A549 (cell line): Measurements from ENCODE around the gene LRRC3B. TPM values are rescaled to one million over a fixed set of nuclear protein-coding genes. Genes with fewer than 3 reads are reported as not detected.

Experiments used
- ATAC-seq, 2 experiments: fragments of 200-7000 bp in 1 of 2; fragments of >200 bp in 1 of 2; cut with Nextera tagmentation in 1 of 2; cut with Tn5 transposase in 1 of 2; 3 replicates each; pipeline versions ENCODE4 v1.8.0 to v1.9.1; 2018 to 2020; ENCODE audit warnings: mild to moderate bottlenecking in 1 of 2, moderate library complexity in 1 of 2
- CTCF ChIA-PET: fragments of 300-600 bp; sonication (Branson Sonifier 250); formaldehyde crosslinking; extraction: SDS; loops from one replicate; lab custom pipeline; 2021; ENCODE audit warnings: antibody characterized with exemption, inconsistent platforms; lab: Yijun Ruan, JAX
- POLR2A ChIA-PET: fragments of 350-600 bp; formaldehyde crosslinking; extraction: SDS; loops from one replicate; lab custom pipeline; 2021; ENCODE audit warnings: antibody characterized with exemption, inconsistent platforms; lab: Yijun Ruan, JAX
- DNase-seq, 2 experiments: peaks; one replicate each; pipeline versions ENCODE4 v3.0.0 to v3.0.0-alpha.2; 2011 to 2016; ENCODE audit warnings: low read depth in 1 of 2, low spot score in 1 of 2
- FAIRE-seq: peaks from 2 replicates; lab custom pipeline; 2011; peaks lifted over from hg19 to GRCh38; lab: Jason Lieb, UNC
- H3K27ac ChIP-seq, 2 experiments: fragments of >200 bp; sonication (Bioruptor Twin); formaldehyde crosslinking; 3 replicates each; pipeline ENCODE4 v1.5.1; 2016 to 2017
- H3K4me1 ChIP-seq: fragments of >200 bp; sonication (Bioruptor Twin); formaldehyde crosslinking; 3 replicates; pipeline ENCODE4 v1.6.1; 2016
- H3K4me2 ChIP-seq: fragments of >200 bp; sonication (Bioruptor Twin); formaldehyde crosslinking; 3 replicates; pipeline ENCODE4 v1.6.1; 2016
- H3K4me3 ChIP-seq: fragments of >200 bp; sonication (Bioruptor Twin); formaldehyde crosslinking; 3 replicates; pipeline ENCODE4 v1.5.1; 2016
- H3K9me3 ChIP-seq: fragments of >200 bp; sonication (Bioruptor Twin); formaldehyde crosslinking; 3 replicates; pipeline ENCODE4 v1.6.1; 2016
- ATOH8 ChIP-seq: fragments of 250-450 bp; sonication (Bioruptor Pico); IDR thresholded peaks from 2 replicates; pipeline ENCODE4 v1.5.0; 2020; ENCODE audit warnings: low read depth, mild to moderate bottlenecking, moderate library complexity
- BHLHE40 ChIP-seq: IDR thresholded peaks from 2 replicates; pipeline ENCODE4 v1.6.1; 2012; ENCODE audit warnings: low read depth, low read length, inconsistent platforms
- CBX2 ChIP-seq: fragments of 200-600 bp; sonication (generic); IDR thresholded peaks from 2 replicates; pipeline ENCODE4 v1.6.1; 2016; ENCODE audit warnings: low read depth, mild to moderate bottlenecking, borderline replicate concordance
- CTCF ChIP-seq: fragments of >200 bp; sonication (Bioruptor Twin); formaldehyde crosslinking; IDR thresholded peaks from 3 replicates; pipeline ENCODE4 v1.5.1; 2016
- E2F6 ChIP-seq: IDR thresholded peaks from 2 replicates; pipeline ENCODE4 v1.6.1; 2012; ENCODE audit warnings: low read depth, borderline replicate concordance
- EP300 ChIP-seq, 2 experiments: fragments of >200 bp; sonication (Bioruptor Twin); formaldehyde crosslinking; IDR thresholded peaks; 2 replicates in 1 of 2; 3 replicates in 1 of 2; pipeline ENCODE4 v1.6.1; 2016 to 2017
- FOSB ChIP-seq: fragments of 250-450 bp; sonication (Bioruptor Pico); IDR thresholded peaks from 2 replicates; pipeline ENCODE4 v1.5.0; 2020; ENCODE audit warnings: mild to moderate bottlenecking, moderate library complexity
- HES2 ChIP-seq: fragments of >200 bp; sonication (Bioruptor Twin); formaldehyde crosslinking; IDR thresholded peaks from 2 replicates; pipeline ENCODE4 v1.6.1; 2016
- HOXA7 ChIP-seq: fragments of 250-450 bp; sonication (Bioruptor Pico); IDR thresholded peaks from 2 replicates; pipeline ENCODE4 v1.5.0; 2020; ENCODE audit warnings: mild to moderate bottlenecking, moderate library complexity
- HOXB13 ChIP-seq: fragments of 250-450 bp; sonication (Bioruptor Pico); IDR thresholded peaks from 2 replicates; pipeline ENCODE4 v1.5.0; 2020; ENCODE audit warnings: low read depth, mild to moderate bottlenecking, moderate library complexity
- KDM5A ChIP-seq: fragments of 200-600 bp; sonication (generic); IDR thresholded peaks from 2 replicates; pipeline ENCODE4 v1.6.1; 2016; ENCODE audit warnings: antibody characterized with exemption, mild to moderate bottlenecking
- MAFK ChIP-seq: fragments of 450-650 bp; IDR thresholded peaks from 2 replicates; pipeline ENCODE4 v1.6.1; 2014; ENCODE audit not compliant: partially characterized antibody
- NPAS2 ChIP-seq: fragments of 250-450 bp; sonication (Bioruptor Pico); IDR thresholded peaks from 2 replicates; pipeline ENCODE4 v1.8.0; 2022; ENCODE audit warnings: mild to moderate bottlenecking, moderate library complexity, borderline replicate concordance
- NR3C1 ChIP-seq: fragments of >200 bp; sonication (Bioruptor Twin); formaldehyde crosslinking; IDR thresholded peaks from 3 replicates; pipeline ENCODE4 v1.6.1; 2017
- RCOR1 ChIP-seq: fragments of 150-350 bp; IDR thresholded peaks from 2 replicates; pipeline ENCODE4 v1.6.1; 2014; ENCODE audit warnings: antibody characterized with exemption, low read length, low read depth
- REST ChIP-seq: fragments of 200-600 bp; sonication (generic); IDR thresholded peaks from 2 replicates; pipeline ENCODE4 v1.6.1; 2016; ENCODE audit warnings: antibody characterized with exemption, mild to moderate bottlenecking, moderate library complexity
- RFX5 ChIP-seq: fragments of 450-650 bp; IDR thresholded peaks from 2 replicates; pipeline ENCODE4 v1.7.1; 2014; ENCODE audit warnings: antibody characterized with exemption, mild to moderate bottlenecking, moderate library complexity
- RNF2 ChIP-seq: fragments of 200-600 bp; sonication (generic); IDR thresholded peaks from 2 replicates; pipeline ENCODE4 v1.6.1; 2016; ENCODE audit warnings: low read depth, mild to moderate bottlenecking, antibody characterized with exemption, moderate library complexity, borderline replicate concordance
- TP53 ChIP-seq: fragments of 250-450 bp; sonication (Bioruptor Pico); IDR thresholded peaks from 2 replicates; pipeline ENCODE4 v1.5.0; 2021; ENCODE audit warnings: mild to moderate bottlenecking, moderate library complexity
- ZC3H11A ChIP-seq: fragments of 450-650 bp; IDR thresholded peaks from 2 replicates; pipeline ENCODE4 v1.6.1; 2014; ENCODE audit warnings: antibody characterized with exemption, mild to moderate bottlenecking
- ZSCAN20 ChIP-seq: fragments of 250-450 bp; sonication (Bioruptor Pico); IDR thresholded peaks from 2 replicates; pipeline ENCODE4 v1.8.0; 2022; ENCODE audit warnings: mild to moderate bottlenecking, moderate library complexity
- WGBS: methylation state at CpG from one replicate; pipeline ENCODE4 v1.1.6; 2017; ENCODE audit errors: missing lambda C conversion rate; 5-methylcytosine and 5-hydroxymethylcytosine counted together
- polyA plus RNA-seq, 4 experiments: library from polyadenylated mRNA; depleted of rRNA in 3 of 4; stranded (reverse); fragments of >200 nt; fragmentation: RNase III in 1 of 4; extraction: RNeasy Plus Mini Kit Qiagen cat#74134 plus additional on column Dnase treatment in 1 of 4; gene quantifications; 2 replicates in 3 of 4; 3 replicates in 1 of 4; pipeline ENCODE4 v1.2.3, GENCODE V29; 2011 to 2017

The LRRC3B gene
- polyA plus RNA-seq, 2 of the 4 experiments (the other 2 are of a cell fraction): not detected

GRCh38 chr3:26731843-26732242, 109.3 kb downstream of the LRRC3B start:
- ATAC-seq (no peak), FAIRE-seq (no peak), DNase-seq (no peak)
- no peak overlapping the region for H3K27ac ChIP-seq
- POLR2A ChIA-PET: no interaction called here
- H3K4me3 ChIP-seq: no peak overlapping the region
- no peaks in the 10 kb centered on the region for H3K9me3 ChIP-seq
- CTCF ChIA-PET: no interaction called here
- WGBS: 3% methylated on average over 1 of the region's 1 CpG
- no peaks in the 10 kb centered on the region for H3K4me1 ChIP-seq
- H3K4me2 ChIP-seq: no peak overlapping the region
- TF ChIP-seq REST: no peak
- peak; percentile 24 for TF ChIP-seq MAFK

- 0% methylated on average over 2 of the region's 2 CpGs for WGBS
- TF ChIP-seq E2F6 (no peak), KDM5A (no peak), NPAS2 (CRISPR knock-in tag) (no peak), NR3C1 (no peak), RNF2 (no peak), FOSB (CRISPR knock-in tag) (no peak), ATOH8 (CRISPR knock-in tag) (no peak), CBX2 (no peak), ZSCAN20 (CRISPR knock-in tag) (no peak), CTCF (no peak), ZC3H11A (no peak), EP300 (IDR thresholded peaks at IDR 0.05) (no peak), RCOR1 (no peak), BHLHE40 (no peak), HOXA7 (CRISPR knock-in tag) (no peak), TP53 (no peak), HOXB13 (CRISPR knock-in tag) (no peak), HES2 (no peak), RFX5 (no peak)
- no peak overlapping the region for H3K4me3 ChIP-seq
- CTCF ChIA-PET: interaction anchor here (1.3 kb wide), 1 partner anchor 38 kb away, joined by 4 read pairs; no protein-coding TSS in a partner anchor
- DNase-seq (no peak), ATAC-seq (no peak), FAIRE-seq (no peak)
- H3K9me3 ChIP-seq: no peaks in the 10 kb centered on the region
- POLR2A ChIA-PET: no interaction called here
- no peak overlapping the region for H3K4me2 ChIP-seq
- no peaks in the 10 kb centered on the region for H3K4me1 ChIP-seq
- no peak overlapping the region for H3K27ac ChIP-seq
Observed at GRCh38 chr3:26750263-26750662, 127.7 kb downstream of the LRRC3B start.
